ENCODE measurements around the gene MIAT. TPM values are rescaled to one million over a fixed set of nuclear protein-coding genes. Genes with fewer than 3 reads are reported as not detected.

MIAT gene
- total RNA-seq, 4 donors from 2014 or later = 0.50 to 2.4 (median 1.4) TPM

- Histone ChIP-seq H3K27ac (no peak overlapping the region), H3K4me1 (peaks cover 0 to 5% (median 0%) of the 10 kb centered on the region in 3 donors), H3K27me3 (no peaks in the 10 kb centered on the region), H3K36me3 (peaks cover 4 to 43% (median 9%) of the 10 kb centered on the region in 3 donors), H3K9me3 (no peaks in the 10 kb centered on the region), H3K4me3 (no peak overlapping the region)
- 94% methylated on average over 2 of the region's 2 CpGs for WGBS, 2 donors
- no peak for TF ChIP-seq POLR2A (IDR thresholded peaks at IDR 0.05)
- TF ChIP-seq CTCF (IDR thresholded peaks at IDR 0.05) = no peak
- no peak for DNase-seq
- intact Hi-C loops (cut with DNase I) = no loop called here
These were observed 26.8 kb downstream of the MIAT start for GRCh38 chr22:26684168-26684567.

- Histone ChIP-seq H3K27me3 (no peaks in the 10 kb centered on the region), H3K4me3 (no peak overlapping the region), H3K36me3 (peaks cover 4 to 33% (median 9%) of the 10 kb centered on the region in 3 donors), H3K27ac (no peak overlapping the region), H3K4me1 (peaks cover 0 to 4% (median 0%) of the 10 kb centered on the region in 3 donors), H3K9me3 (no peaks in the 10 kb centered on the region)
- 94 to 95% methylated on average over 6 of the region's 6 CpGs for WGBS, 2 donors
- TF ChIP-seq POLR2A (IDR thresholded peaks at IDR 0.05) = no peak
- no peak for TF ChIP-seq CTCF (IDR thresholded peaks at IDR 0.05)
- intact Hi-C loops (cut with DNase I) = no loop called here
- no peak for DNase-seq
These were observed 28.2 kb downstream of the MIAT start for GRCh38 chr22:26685601-26686000.

- Histone ChIP-seq H3K4me1 (peaks cover 0 to 4% (median 0%) of the 10 kb centered on the region in 3 donors), H3K36me3 (peaks cover 0 to 15% (median 0%) of the 10 kb centered on the region in 3 donors), H3K4me3 (no peak overlapping the region), H3K27ac (no peak overlapping the region), H3K9me3 (no peaks in the 10 kb centered on the region), H3K27me3 (no peaks in the 10 kb centered on the region)
- TF ChIP-seq POLR2A (IDR thresholded peaks at IDR 0.05) = no peak
- TF ChIP-seq CTCF (IDR thresholded peaks at IDR 0.05) = no peak
- intact Hi-C loops (cut with DNase I) = no loop called here
- no peak for DNase-seq
These were observed 30.1 kb downstream of the MIAT start for GRCh38 chr22:26687439-26687838.

- H3K27ac ChIP-seq = no peak overlapping the region
- H3K27me3 ChIP-seq = no peaks in the 10 kb centered on the region
- H3K4me3 ChIP-seq = no peak overlapping the region
- H3K36me3 ChIP-seq = peaks cover 0 to 20% (median 0%) of the 10 kb centered on the region in 3 donors
- TF ChIP-seq CTCF (IDR thresholded peaks at IDR 0.05) (no peak), POLR2A (IDR thresholded peaks at IDR 0.05) (no peak)
- H3K4me1 ChIP-seq = peaks cover 0 to 4% (median 0%) of the 10 kb centered on the region in 3 donors
- 61 to 75% methylated on average over 11 to 12 of the region's 12 CpGs for WGBS, 2 donors
- intact Hi-C loops (cut with DNase I) = no loop called here
- peaks cover 0 to 3% (median 0%) of the 10 kb centered on the region in 3 donors for H3K9me3 ChIP-seq
- DNase-seq = no peak
These were observed 32.3 kb downstream of the MIAT start for GRCh38 chr22:26689513-26690301.

- no peak overlapping the region for H3K4me3 ChIP-seq
- TF ChIP-seq CTCF (IDR thresholded peaks at IDR 0.05) = no peak
- TF ChIP-seq POLR2A (IDR thresholded peaks at IDR 0.05) = no peak
- no peak overlapping the region for H3K27ac ChIP-seq
- H3K4me1 ChIP-seq = peaks cover 0 to 4% (median 0%) of the 10 kb centered on the region in 3 donors
- peaks cover 0 to 5% (median 0%) of the 10 kb centered on the region in 3 donors for H3K9me3 ChIP-seq
- peaks cover 0 to 28% (median 0%) of the 10 kb centered on the region in 3 donors for H3K36me3 ChIP-seq
- no peak for DNase-seq
- no peaks in the 10 kb centered on the region for H3K27me3 ChIP-seq
- WGBS, 2 donors = 43 to 82% methylated on average over 3 of the region's 3 CpGs
- intact Hi-C loops (cut with DNase I) = no loop called here
These were observed 33.4 kb downstream of the MIAT start for GRCh38 chr22:26690654-26691376.

Data from esophagus squamous epithelium (tissue), 5 donors.